ENCODE measurements around the gene TSPYL1.

TSPYL1 gene

GRCh38 chr6:116279232-116280160 lies at the start of gene TSPYL1:
Gene TSPYL1 (minus strand): TSS chr6:116279930. CDS start chr6:116279830, 100 bp downstream.
- ATAC-seq: peak; percentile 96
- TF ChIP-seq ZNF70 (CRISPR knock-in tag; IDR thresholded peaks at IDR 0.05) (0 out of 2 replicates have a peak, but pooled peaks have one; percentile 30), ZNF8 (CRISPR knock-in tag; IDR thresholded peaks at IDR 0.05) (no peak)

GRCh38 chr6:116329156-116329555 lies 49.4 kb upstream of the TSPYL1 start:
- ATAC-seq: no peak
- TF ChIP-seq, protein P1, sequence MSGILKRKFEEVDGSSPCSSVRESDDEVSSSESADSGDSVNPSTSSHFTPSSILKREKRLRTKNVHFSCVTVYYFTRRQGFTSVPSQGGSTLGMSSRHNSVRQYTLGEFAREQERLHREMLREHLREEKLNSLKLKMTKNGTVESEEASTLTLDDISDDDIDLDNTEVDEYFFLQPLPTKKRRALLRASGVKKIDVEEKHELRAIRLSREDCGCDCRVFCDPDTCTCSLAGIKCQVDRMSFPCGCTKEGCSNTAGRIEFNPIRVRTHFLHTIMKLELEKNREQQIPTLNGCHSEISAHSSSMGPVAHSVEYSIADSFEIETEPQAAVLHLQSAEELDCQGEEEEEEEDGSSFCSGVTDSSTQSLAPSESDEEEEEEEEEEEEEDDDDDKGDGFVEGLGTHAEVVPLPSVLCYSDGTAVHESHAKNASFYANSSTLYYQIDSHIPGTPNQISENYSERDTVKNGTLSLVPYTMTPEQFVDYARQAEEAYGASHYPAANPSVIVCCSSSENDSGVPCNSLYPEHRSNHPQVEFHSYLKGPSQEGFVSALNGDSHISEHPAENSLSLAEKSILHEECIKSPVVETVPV (CRISPR knock-in tag; IDR thresholded peaks at IDR 0.05): no peak
- TF ChIP-seq ZFP3 (CRISPR knock-in tag; IDR thresholded peaks at IDR 0.05) (no peak), POU6F1 (CRISPR knock-in tag; IDR thresholded peaks at IDR 0.05; ENCODE audit: borderline replicate concordance, low read depth) (no peak), OSR1 (CRISPR knock-in tag; IDR thresholded peaks at IDR 0.05) (no peak), TOX (CRISPR knock-in tag; IDR thresholded peaks at IDR 0.05; ENCODE audit: borderline replicate concordance) (no peak), RARB (CRISPR knock-in tag; IDR thresholded peaks at IDR 0.05) (no peak), GLIS3 (CRISPR knock-in tag; IDR thresholded peaks at IDR 0.05) (no peak), ZNF8 (CRISPR knock-in tag; IDR thresholded peaks at IDR 0.05) (no peak), ESRRG (CRISPR knock-in tag; IDR thresholded peaks at IDR 0.05) (no peak), PATZ1 (CRISPR knock-in tag; IDR thresholded peaks at IDR 0.05; ENCODE audit: borderline replicate concordance) (no peak), SNAI2 (CRISPR knock-in tag; IDR thresholded peaks at IDR 0.05) (no peak), ZNF70 (CRISPR knock-in tag; IDR thresholded peaks at IDR 0.05) (no peak), PPARA (CRISPR knock-in tag; IDR thresholded peaks at IDR 0.05; ENCODE audit: borderline replicate concordance) (no peak)

- no peak for ATAC-seq
- no peak for TF ChIP-seq TCF4 (CRISPR knock-in tag; IDR thresholded peaks at IDR 0.05; ENCODE audit: borderline replicate concordance)
- TF ChIP-seq, protein P1 (CRISPR knock-in tag; IDR thresholded peaks at IDR 0.05): no peak
- no peak for TF ChIP-seq RARB (CRISPR knock-in tag; IDR thresholded peaks at IDR 0.05)
- TF ChIP-seq TOX (CRISPR knock-in tag; IDR thresholded peaks at IDR 0.05; ENCODE audit: borderline replicate concordance): no peak
- TF ChIP-seq ZFP30 (CRISPR knock-in tag; IDR thresholded peaks at IDR 0.05): no peak
- TF ChIP-seq ZNF565 (CRISPR knock-in tag; conservative IDR thresholded peaks at IDR 0.05; ENCODE audit: low read depth): no peak
- no peak for TF ChIP-seq PPARA (CRISPR knock-in tag; IDR thresholded peaks at IDR 0.05; ENCODE audit: borderline replicate concordance)
- no peak for TF ChIP-seq OSR1 (CRISPR knock-in tag; IDR thresholded peaks at IDR 0.05)
- TF ChIP-seq ARNTL (CRISPR knock-in tag; IDR thresholded peaks at IDR 0.05; ENCODE audit: borderline replicate concordance, low read depth): no peak
- TF ChIP-seq CSDC2 (CRISPR knock-in tag; IDR thresholded peaks at IDR 0.05): no peak
- TF ChIP-seq ZNF8 (CRISPR knock-in tag; IDR thresholded peaks at IDR 0.05): no peak
- no peak for TF ChIP-seq ZC3H10 (CRISPR knock-in tag; IDR thresholded peaks at IDR 0.05)
- TF ChIP-seq BACH2 (CRISPR knock-in tag; IDR thresholded peaks at IDR 0.05; ENCODE audit: borderline replicate concordance): no peak
Observed at GRCh38 chr6:116328528-116328903, 48.8 kb upstream of the TSPYL1 start.
